Glutamatergic neuron (in vitro differentiated cells): ENCODE results near the gene NUP210. TPM values are rescaled to one million over a fixed set of nuclear protein-coding genes. Genes with fewer than 3 reads are reported as not detected.
"Not testable (repeated sequence)": the region's sequence is repeated elsewhere in the genome, so short reads cannot be mapped to it uniquely, and the experiment has no call there.

ENCODE experiments used
- DNase-seq: peaks from one replicate; pipeline ENCODE4 v3.0.0; 2022
- H3K27ac Mint-ChIP-seq: one replicate; pipeline ENCODE4 v1.8.0; 2020; ENCODE audit warnings: mild to moderate bottlenecking, mixed read lengths, inconsistent platforms; ENCODE audit not compliant: unreplicated experiment
- H3K27me3 Mint-ChIP-seq: one replicate; pipeline ENCODE4 v1.8.0; 2020; ENCODE audit warnings: mild to moderate bottlenecking, moderate library complexity, mixed read lengths, inconsistent platforms; ENCODE audit not compliant: unreplicated experiment
- H3K36me3 Mint-ChIP-seq: one replicate; pipeline ENCODE4 v1.8.0; 2020; ENCODE audit warnings: mild to moderate bottlenecking, mixed read lengths, inconsistent platforms; ENCODE audit not compliant: unreplicated experiment
- H3K4me1 Mint-ChIP-seq: one replicate; pipeline ENCODE4 v1.8.0; 2020; ENCODE audit warnings: mild to moderate bottlenecking, low read depth, mixed read lengths, inconsistent platforms; ENCODE audit not compliant: unreplicated experiment
- H3K4me3 Mint-ChIP-seq: one replicate; pipeline ENCODE4 v1.8.0; 2020; ENCODE audit warnings: mild to moderate bottlenecking, mixed read lengths, inconsistent platforms; ENCODE audit not compliant: unreplicated experiment
- H3K9me3 Mint-ChIP-seq: one replicate; pipeline ENCODE4 v1.8.0; 2020; ENCODE audit warnings: mild to moderate bottlenecking, moderate library complexity, mixed read lengths, inconsistent platforms; ENCODE audit not compliant: unreplicated experiment
- CTCF ChIP-seq: fragments of 200-600 bp; sonication (generic); IDR thresholded peaks from one replicate; pipeline ENCODE4 v1.5.0; 2021; ENCODE audit not compliant: partially characterized antibody, unreplicated experiment
- total RNA-seq: library from RNA; stranded (reverse); fragmentation: NEBNext Ultra II Directional; extraction: Animal tissue kit (Norgen Biotek cat#: 25700); gene quantifications from one replicate; pipeline ENCODE4 v1.2.1, GENCODE V29; 2021; ENCODE audit not compliant: unreplicated experiment

Gene NUP210
- total RNA-seq, 1 donor from 2014 or later: 2.4 TPM

DNA sequence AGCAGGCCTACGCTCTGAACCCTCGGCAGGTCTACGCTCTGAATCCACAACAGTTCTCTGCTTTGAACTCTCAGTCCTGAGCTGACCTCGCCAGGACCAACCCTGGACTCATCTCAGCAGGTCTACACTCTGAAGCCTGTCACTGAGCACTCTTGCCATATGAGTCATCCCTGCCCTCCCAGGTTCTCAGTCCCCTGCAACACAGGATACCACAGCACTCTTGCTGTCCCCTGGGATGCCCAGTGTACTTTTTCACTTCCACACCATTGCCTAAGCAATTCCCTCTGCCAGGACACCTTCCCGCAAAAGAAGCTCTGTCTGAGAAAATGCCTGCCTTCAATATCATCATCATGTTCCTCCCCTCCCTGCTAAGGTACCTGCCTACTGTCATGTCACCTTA, 42.0 kb downstream of the NUP210 start:
- DNase-seq: no peak
- no peak overlapping the region for H3K4me3 Mint-ChIP-seq
- H3K36me3 Mint-ChIP-seq: no peaks in the 10 kb centered on the region
- no peaks in the 10 kb centered on the region for H3K9me3 Mint-ChIP-seq
- TF ChIP-seq CTCF: no peak
- H3K4me1 Mint-ChIP-seq: no peaks in the 10 kb centered on the region
- H3K27ac Mint-ChIP-seq: no peak overlapping the region
- peaks cover 4% of the 10 kb centered on the region for H3K27me3 Mint-ChIP-seq

GRCh38 chr3:13377741-13378140, 42.4 kb downstream of the NUP210 start:
- not testable (repeated sequence) for H3K4me1 Mint-ChIP-seq, H3K27ac Mint-ChIP-seq, H3K27me3 Mint-ChIP-seq, H3K36me3 Mint-ChIP-seq, H3K4me3 Mint-ChIP-seq, DNase-seq, H3K9me3 Mint-ChIP-seq

DNA sequence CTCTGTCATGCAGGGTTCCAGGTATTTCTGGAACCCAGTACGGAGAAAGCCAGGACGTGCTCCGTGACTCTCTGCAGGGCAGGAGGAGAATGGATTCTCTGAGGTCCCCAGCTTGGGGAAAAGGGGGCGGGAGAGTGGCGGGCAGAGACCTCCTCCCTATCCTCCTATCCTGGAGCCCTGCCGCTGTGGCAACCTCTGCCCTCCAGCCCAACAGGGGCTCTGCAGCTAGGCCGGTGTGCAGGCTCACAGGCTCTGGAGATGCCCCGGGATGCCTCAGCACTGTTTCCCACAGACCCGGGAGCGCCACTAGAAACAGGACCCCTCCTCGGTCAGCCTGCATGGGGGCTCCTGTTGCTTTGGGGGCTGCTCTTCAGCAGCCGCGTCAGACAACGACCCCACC, 43.1 kb downstream of the NUP210 start:
- TF ChIP-seq CTCF: no peak
- Mint-ChIP-seq H3K27me3 (peaks cover 4% of the 10 kb centered on the region), H3K9me3 (no peaks in the 10 kb centered on the region), H3K4me3 (no peak overlapping the region), H3K36me3 (no peaks in the 10 kb centered on the region), H3K27ac (no peak overlapping the region), H3K4me1 (no peaks in the 10 kb centered on the region)
- no peak for DNase-seq

DNA sequence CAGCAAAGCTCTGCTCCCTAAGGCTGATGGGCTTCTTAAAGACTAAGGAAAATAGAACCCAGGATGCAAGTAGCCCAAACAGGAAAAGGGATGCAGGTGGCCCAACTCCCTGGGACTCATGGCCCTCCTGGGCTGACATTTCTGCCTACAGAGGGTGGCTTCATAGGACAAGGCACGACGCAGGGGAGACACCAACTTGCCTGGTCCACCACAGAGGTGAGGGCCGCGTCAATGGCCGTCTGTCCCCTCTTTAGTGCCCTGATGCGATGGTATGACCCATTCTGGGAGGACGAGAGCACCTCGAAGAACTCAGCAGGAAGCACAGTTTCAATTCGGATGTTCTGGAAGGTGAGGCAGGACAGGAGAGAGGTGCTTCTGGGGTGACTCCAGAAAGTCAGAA, 44.0 kb downstream of the NUP210 start:
- H3K4me1 Mint-ChIP-seq: no peaks in the 10 kb centered on the region
- TF ChIP-seq CTCF: no peak

GRCh38 chr3:13375464-13375863, 44.7 kb downstream of the NUP210 start:
- DNase-seq: no peak
- Mint-ChIP-seq H3K4me1 (no peaks in the 10 kb centered on the region), H3K27me3 (peaks cover 8% of the 10 kb centered on the region), H3K9me3 (no peaks in the 10 kb centered on the region), H3K4me3 (no peak overlapping the region), H3K36me3 (no peaks in the 10 kb centered on the region), H3K27ac (no peak overlapping the region)
- TF ChIP-seq CTCF: no peak

More for the DNA sequence above, 44.0 kb downstream of the NUP210 start:
- Mint-ChIP-seq H3K36me3 (no peaks in the 10 kb centered on the region), H3K4me3 (no peak overlapping the region), H3K9me3 (no peaks in the 10 kb centered on the region), H3K27me3 (peaks cover 4% of the 10 kb centered on the region), H3K27ac (no peak overlapping the region)
- DNase-seq: no peak
